H7 (cell line): ENCODE results near the gene GAB3. TPM values are rescaled to one million over a fixed set of nuclear protein-coding genes. Genes with fewer than 3 reads are reported as not detected.

Source experiments
- DNase-seq: peaks from one replicate; pipeline ENCODE4 v3.0.0; 2012
- H3K27me3 ChIP-seq: 2 replicates; pipeline ENCODE4 v1.6.0; 2011; ENCODE audit warnings: mild to moderate bottlenecking, low read length; ENCODE audit not compliant: control insufficient read depth, insufficient read depth
- H3K36me3 ChIP-seq: replicated peaks from 2 replicates; pipeline ENCODE4 v1.5.1; 2011; ENCODE audit warnings: low read length; ENCODE audit not compliant: control insufficient read depth, insufficient read depth
- H3K4me3 ChIP-seq: 2 replicates; pipeline ENCODE4 v1.5.1; 2011; ENCODE audit warnings: low read depth, mild to moderate bottlenecking, control low read depth, low read length, moderate library complexity; ENCODE audit not compliant: insufficient read depth
- total RNA-seq: library from RNA; depleted of rRNA; stranded (reverse); fragments of >200 nt; shearing (Covaris generic); gene quantifications from 2 replicates; pipeline ENCODE4 v1.2.3, GENCODE V29; 2014

Gene GAB3
- total RNA-seq, 1 experiment from 2014 or later: 0.45 TPM

GRCh38 chrX:154734061-154734781, 16.7 kb downstream of the GAB3 start:
- Histone ChIP-seq H3K4me3 (no peak overlapping the region), H3K36me3 (no peaks in the 10 kb centered on the region), H3K27me3 (no peaks in the 10 kb centered on the region)
- no peak for DNase-seq

- no peak for DNase-seq
- H3K36me3 ChIP-seq: no peaks in the 10 kb centered on the region
- H3K4me3 ChIP-seq: no peak overlapping the region
- no peaks in the 10 kb centered on the region for H3K27me3 ChIP-seq
Observed at GRCh38 chrX:154733066-154733425, 17.8 kb downstream of the GAB3 start.

GRCh38 chrX:154732421-154733065, 18.3 kb downstream of the GAB3 start:
- Histone ChIP-seq H3K36me3 (no peaks in the 10 kb centered on the region), H3K4me3 (no peak overlapping the region), H3K27me3 (no peaks in the 10 kb centered on the region)
- DNase-seq: no peak

- H3K27me3 ChIP-seq: no peaks in the 10 kb centered on the region
- no peak for DNase-seq
- H3K36me3 ChIP-seq: no peaks in the 10 kb centered on the region
- H3K4me3 ChIP-seq: no peak overlapping the region
Observed at GRCh38 chrX:154731881-154732280, 19.0 kb downstream of the GAB3 start.

- DNase-seq: no peak
- no peaks in the 10 kb centered on the region for H3K27me3 ChIP-seq
- H3K36me3 ChIP-seq: no peaks in the 10 kb centered on the region
- no peak overlapping the region for H3K4me3 ChIP-seq
Observed at GRCh38 chrX:154731184-154731583, 19.7 kb downstream of the GAB3 start.

- DNase-seq: no peak
- Histone ChIP-seq H3K36me3 (no peaks in the 10 kb centered on the region), H3K27me3 (no peaks in the 10 kb centered on the region), H3K4me3 (no peak overlapping the region)
Observed at GRCh38 chrX:154730253-154730891, 20.5 kb downstream of the GAB3 start.

GRCh38 chrX:154729439-154729838, 21.4 kb downstream of the GAB3 start:
- H3K36me3 ChIP-seq: no peaks in the 10 kb centered on the region
- H3K27me3 ChIP-seq: no peaks in the 10 kb centered on the region
- DNase-seq: no peak
- no peak overlapping the region for H3K4me3 ChIP-seq

GRCh38 chrX:154728431-154729190, 22.3 kb downstream of the GAB3 start:
- no peak overlapping the region for H3K4me3 ChIP-seq
- DNase-seq: no peak
- H3K36me3 ChIP-seq: no peaks in the 10 kb centered on the region
- no peaks in the 10 kb centered on the region for H3K27me3 ChIP-seq

GRCh38 chrX:154727871-154728270, 23.0 kb downstream of the GAB3 start:
- Histone ChIP-seq H3K27me3 (no peaks in the 10 kb centered on the region), H3K4me3 (no peak overlapping the region), H3K36me3 (no peaks in the 10 kb centered on the region)
- no peak for DNase-seq

GRCh38 chrX:154727418-154727817, 23.5 kb downstream of the GAB3 start:
- H3K4me3 ChIP-seq: no peak overlapping the region
- no peaks in the 10 kb centered on the region for H3K36me3 ChIP-seq
- DNase-seq: no peak
- no peaks in the 10 kb centered on the region for H3K27me3 ChIP-seq

GRCh38 chrX:154724993-154725756, 25.7 kb downstream of the GAB3 start:
- Histone ChIP-seq H3K36me3 (no peaks in the 10 kb centered on the region), H3K27me3 (no peaks in the 10 kb centered on the region), H3K4me3 (no peak overlapping the region)
- DNase-seq: no peak

GRCh38 chrX:154721155-154721554, 29.7 kb downstream of the GAB3 start:
- no peak for DNase-seq
- no peaks in the 10 kb centered on the region for H3K36me3 ChIP-seq
- H3K27me3 ChIP-seq: no peaks in the 10 kb centered on the region
- H3K4me3 ChIP-seq: no peak overlapping the region

- H3K4me3 ChIP-seq: no peak overlapping the region
- no peaks in the 10 kb centered on the region for H3K36me3 ChIP-seq
- H3K27me3 ChIP-seq: no peaks in the 10 kb centered on the region
- no peak for DNase-seq
Observed at GRCh38 chrX:154720067-154720466, 30.8 kb downstream of the GAB3 start.

GRCh38 chrX:154719132-154719675, 31.7 kb downstream of the GAB3 start:
- no peaks in the 10 kb centered on the region for H3K36me3 ChIP-seq
- DNase-seq: no peak
- H3K27me3 ChIP-seq: no peaks in the 10 kb centered on the region
- H3K4me3 ChIP-seq: no peak overlapping the region
